Lung (tissue), 12 donors: ENCODE results near the gene CDK14. TPM values are rescaled to one million over a fixed set of nuclear protein-coding genes. Genes with fewer than 3 reads are reported as not detected.

Experiments
- ATAC-seq: fragments of 200-7000 bp; cut with Tn5 transposase; one replicate; pipeline ENCODE4 v1.9.1; 2020; ENCODE audit warnings: moderate number of reproducible peaks; ENCODE audit not compliant: insufficient read depth, low FRiP score
- DNase-seq, 3 donors: peaks; one replicate each; pipeline ENCODE4 v3.0.0-alpha.2; 2013 to 2017
- H3K27ac ChIP-seq, 2 donors: one replicate each; pipeline ENCODE4 v1.5.1; 2013; ENCODE audit warnings: mild to moderate bottlenecking in 2 of 2, moderate library complexity in 2 of 2, control low read depth in 1 of 2, inconsistent platforms in 1 of 2, low read depth in 1 of 2, low read length in 1 of 2
- H3K27me3 ChIP-seq, 3 donors: one replicate each; pipeline ENCODE4 v1.5.1; 2013; ENCODE audit warnings: low read length in 2 of 3; ENCODE audit not compliant: control insufficient read depth in 3 of 3, insufficient read depth in 3 of 3
- H3K36me3 ChIP-seq, 4 donors: one replicate each; pipeline ENCODE4 v1.5.1; 2013; ENCODE audit warnings: low read length in 4 of 4, mild to moderate bottlenecking in 1 of 4, moderate library complexity in 1 of 4; ENCODE audit not compliant: control insufficient read depth in 4 of 4, insufficient read depth in 4 of 4
- H3K4me1 ChIP-seq, 5 donors: one replicate each; pipeline ENCODE4 v1.5.1; 2013; ENCODE audit warnings: low read length in 5 of 5, mild to moderate bottlenecking in 2 of 5, moderate library complexity in 1 of 5; ENCODE audit not compliant: control insufficient read depth in 5 of 5, insufficient read depth in 5 of 5
- H3K4me3 ChIP-seq: one replicate; pipeline ENCODE4 v1.5.1; 2013; ENCODE audit warnings: mild to moderate bottlenecking, control low read depth, moderate library complexity
- H3K9ac ChIP-seq, 2 donors: one replicate each; pipeline ENCODE4 v1.5.1; 2013; ENCODE audit warnings: low read length in 2 of 2, control low read depth in 1 of 2; ENCODE audit not compliant: insufficient read depth in 1 of 2
- H3K9me3 ChIP-seq, 4 donors: one replicate each; pipeline ENCODE4 v1.5.1; 2013; ENCODE audit warnings: low read length in 3 of 4, mild to moderate bottlenecking in 1 of 4, moderate library complexity in 1 of 4; ENCODE audit not compliant: control insufficient read depth in 4 of 4, insufficient read depth in 3 of 4
- CTCF ChIP-seq: IDR thresholded peaks from 2 replicates; pipeline ENCODE4 v1.5.1; 2012; ENCODE audit warnings: mild to moderate bottlenecking; ENCODE audit errors: control extremely low read depth, extremely low read depth
- WGBS, 2 donors: extraction: QIAGEN DNeasy Blood & Tissue Kit; methylation state at CpG; one replicate each; pipeline ENCODE4 v1.1.7; 2013; 5-methylcytosine and 5-hydroxymethylcytosine counted together
- polyA plus RNA-seq, 2 donors: library from polyadenylated mRNA; stranded (reverse); fragments of 200-250 nt; gene quantifications; one replicate each; pipeline ENCODE4 v1.2.1, GENCODE V29; 2013
- total RNA-seq, 2 donors: library from RNA; depleted of rRNA in 1 of 2; stranded (reverse); fragments of >200 nt in 1 of 2; gene quantifications; one replicate each; pipeline ENCODE4 v1.2.1, GENCODE V29; 2014 to 2021
- donor health status: control.
- donor health status: control.
- donor health status: Bipolar disorder and iron deficiency.
- donor health status: healthy.
- donor health status: DM: yes; HTN: yes; CAD: no.

The CDK14 gene
- total and polyA plus RNA-seq, 4 donors: 4.3 to 117 (median 18.9) TPM

DNA sequence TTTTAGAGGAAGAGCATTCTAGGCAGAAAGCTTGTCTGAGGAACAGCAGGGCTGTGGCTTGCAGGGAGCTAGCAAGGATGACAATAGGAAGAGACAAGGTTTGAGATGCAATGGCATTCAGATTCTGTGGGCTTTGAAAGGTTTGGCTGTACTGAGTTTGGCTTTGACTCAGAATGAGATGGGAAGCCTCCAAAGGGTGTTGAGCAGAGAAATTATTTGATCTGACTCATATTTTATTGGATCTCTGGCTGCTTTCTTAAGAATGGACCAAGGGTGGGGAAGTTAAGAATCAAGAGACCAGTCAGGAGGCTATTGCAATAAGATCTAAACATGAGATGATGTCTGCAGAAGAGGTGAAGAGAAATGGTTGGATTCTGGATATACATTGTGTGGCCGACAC lies 273.2 kb downstream of the CDK14 start:
- no peak overlapping the region for H3K4me3 ChIP-seq
- H3K9me3 ChIP-seq: no peaks in the 10 kb centered on the region
- WGBS, 2 donors: 97 to 100% methylated on average over 1 of the region's 1 CpG
- H3K27ac ChIP-seq: no peak overlapping the region
- peaks cover 0 to 5% (median 0%) of the 10 kb centered on the region in 4 donors for H3K36me3 ChIP-seq
- DNase-seq (no peak), ATAC-seq (no peak)
- TF ChIP-seq CTCF: no peak
- no peaks in the 10 kb centered on the region for H3K27me3 ChIP-seq
- no peaks in the 10 kb centered on the region for H3K4me1 ChIP-seq
- no peak overlapping the region for H3K9ac ChIP-seq

GRCh38 chr7:90876701-90877100 lies 280.6 kb downstream of the CDK14 start:
- H3K4me1 ChIP-seq: no peaks in the 10 kb centered on the region
- no peak overlapping the region for H3K9ac ChIP-seq
- peaks cover 0 to 5% (median 0%) of the 10 kb centered on the region in 4 donors for H3K36me3 ChIP-seq
- H3K27me3 ChIP-seq: no peaks in the 10 kb centered on the region
- H3K9me3 ChIP-seq: no peaks in the 10 kb centered on the region
- DNase-seq: no peak
- ATAC-seq: no peak
- WGBS, 2 donors: 96% methylated on average over 2 of the region's 2 CpGs
- no peak overlapping the region for H3K4me3 ChIP-seq
- TF ChIP-seq CTCF: no peak
- H3K27ac ChIP-seq: no peak overlapping the region

DNA sequence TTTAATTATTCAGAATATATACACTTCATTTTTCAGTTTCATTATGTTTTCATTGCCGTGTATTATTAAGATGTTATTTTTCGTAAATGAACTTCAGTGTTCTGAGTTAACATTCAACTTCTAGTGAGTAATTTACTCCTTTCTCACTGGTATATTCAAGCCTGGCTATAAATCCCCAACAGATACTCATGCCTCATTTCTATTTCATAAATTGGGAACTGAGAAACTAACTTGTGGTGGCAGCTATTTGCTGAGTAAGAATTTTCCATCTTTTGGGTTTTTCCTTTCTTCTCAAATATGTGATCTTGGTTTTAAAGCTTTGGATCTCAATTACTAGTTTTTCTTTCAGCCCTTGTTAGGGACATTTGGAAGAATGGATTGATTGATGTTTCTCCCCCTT lies 281.1 kb downstream of the CDK14 start:
- no peak overlapping the region for H3K4me3 ChIP-seq

More for the DNA sequence above, 281.1 kb downstream of the CDK14 start:
- H3K36me3 ChIP-seq: peaks cover 0 to 5% (median 0%) of the 10 kb centered on the region in 4 donors
- no peak overlapping the region for H3K27ac ChIP-seq
- H3K9ac ChIP-seq: no peak overlapping the region
- H3K27me3 ChIP-seq: no peaks in the 10 kb centered on the region
- DNase-seq (no peak), ATAC-seq (no peak)
- WGBS, 2 donors: 48 to 50% methylated on average over 2 of the region's 2 CpGs
- no peaks in the 10 kb centered on the region for H3K4me1 ChIP-seq
- no peaks in the 10 kb centered on the region for H3K9me3 ChIP-seq
- TF ChIP-seq CTCF: no peak
